ENCODE results near the gene ERN1.

The ERN1 gene

DNA sequence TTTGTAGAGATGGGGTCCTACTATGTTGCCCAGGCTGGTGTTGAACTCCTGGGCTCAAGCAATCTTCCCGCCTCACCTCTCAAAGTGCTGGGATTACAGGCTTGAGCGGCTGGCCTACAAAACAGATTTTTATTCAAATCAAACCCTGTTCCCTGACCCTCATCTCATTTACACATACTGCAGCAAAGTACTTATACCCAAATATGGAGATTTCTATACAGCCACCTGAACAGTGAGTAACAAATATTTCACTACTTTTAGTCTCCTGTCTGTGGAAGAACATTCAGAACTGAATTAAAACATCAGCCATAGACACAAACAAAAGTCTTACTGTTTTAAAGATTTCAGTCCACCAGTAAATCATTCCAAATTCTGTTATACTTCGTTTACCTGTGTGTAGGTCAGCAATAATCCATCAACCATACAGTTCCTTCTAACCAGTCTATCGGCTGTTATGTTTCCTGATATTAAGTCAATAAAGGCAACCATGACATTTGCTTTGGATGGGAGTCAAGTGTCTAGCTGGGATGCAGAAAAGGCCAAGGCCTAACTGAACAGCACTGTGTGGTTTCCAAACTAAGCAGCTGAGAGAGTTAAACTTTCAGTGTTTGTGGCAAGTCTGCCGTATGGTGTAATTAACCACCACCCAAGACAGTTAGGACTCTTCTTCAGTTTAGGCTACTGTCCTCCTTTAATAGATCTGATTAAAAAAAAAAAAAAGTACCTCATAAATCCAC is 22.3 kb downstream of the ERN1 start:
- DNase-seq, result no peak

DNA sequence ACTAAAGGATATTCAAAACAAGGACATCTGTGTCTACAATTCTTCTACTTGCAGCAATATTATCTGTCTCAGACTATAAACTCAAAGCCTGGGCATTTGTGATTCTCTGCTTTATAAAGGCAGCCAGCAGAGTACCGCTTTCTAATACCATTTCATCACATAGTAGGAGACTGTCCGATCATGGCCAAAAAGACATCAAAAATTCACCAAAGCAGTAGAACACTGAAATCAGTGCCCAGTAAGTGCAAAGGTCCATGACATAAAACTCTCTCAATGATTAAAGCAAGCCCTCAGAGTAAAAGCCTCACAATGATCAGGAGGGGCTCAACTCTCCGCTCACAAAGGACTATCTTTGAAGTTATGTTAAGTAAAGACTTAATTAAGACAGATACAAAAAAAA is 23.0 kb downstream of the ERN1 start:
- no peak for DNase-seq

DNA sequence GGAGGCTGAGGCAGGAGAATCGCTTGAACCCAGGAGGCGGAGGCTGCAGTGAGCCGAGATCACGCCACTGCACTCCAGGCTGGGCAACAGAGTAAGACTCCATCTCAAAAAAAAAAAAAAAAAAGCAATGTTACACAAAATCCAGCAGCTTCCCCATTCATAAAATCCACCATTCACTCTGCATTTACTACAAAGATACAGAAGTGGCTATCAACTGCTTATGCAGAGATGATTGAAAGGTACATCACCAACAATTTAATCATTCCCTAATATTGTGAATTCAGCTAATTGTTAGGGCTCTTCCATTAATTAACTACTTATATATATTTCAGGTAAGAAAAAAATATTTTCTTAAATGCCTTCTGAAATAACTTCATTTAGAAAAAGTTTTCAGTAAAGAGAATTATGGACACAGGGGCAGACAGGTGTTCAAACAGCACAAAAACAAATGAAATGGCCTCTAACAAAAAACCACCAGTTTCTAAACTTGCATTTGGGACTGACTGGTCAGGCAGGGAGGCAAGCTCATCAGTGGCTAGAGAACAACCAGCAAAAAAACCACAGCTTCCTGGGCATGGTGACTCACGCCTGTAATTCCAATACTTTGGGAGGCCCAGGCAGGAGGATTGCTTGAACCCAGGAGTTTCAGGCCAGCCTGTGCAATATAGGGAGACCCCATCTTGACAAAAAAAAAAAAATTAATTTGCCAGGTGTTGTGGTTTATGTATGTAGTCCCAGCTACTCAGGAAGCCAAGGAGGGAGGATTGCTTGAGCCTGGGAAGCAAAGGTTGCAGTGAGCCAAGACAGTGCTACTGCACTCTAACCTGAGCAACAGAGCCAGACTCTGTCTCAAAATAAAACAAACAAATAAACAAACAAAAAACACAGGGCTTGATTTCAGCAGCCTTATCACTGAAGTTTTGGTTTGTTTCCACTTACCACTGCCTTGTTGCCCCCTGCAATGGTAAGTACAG is 26.3 kb downstream of the ERN1 start:
- DNase-seq, result peak; percentile 64 to 77 (median 71)

GRCh38 chr17:64102627-64103390 is 27.1 kb downstream of the ERN1 start:
- no peak for DNase-seq

DNA sequence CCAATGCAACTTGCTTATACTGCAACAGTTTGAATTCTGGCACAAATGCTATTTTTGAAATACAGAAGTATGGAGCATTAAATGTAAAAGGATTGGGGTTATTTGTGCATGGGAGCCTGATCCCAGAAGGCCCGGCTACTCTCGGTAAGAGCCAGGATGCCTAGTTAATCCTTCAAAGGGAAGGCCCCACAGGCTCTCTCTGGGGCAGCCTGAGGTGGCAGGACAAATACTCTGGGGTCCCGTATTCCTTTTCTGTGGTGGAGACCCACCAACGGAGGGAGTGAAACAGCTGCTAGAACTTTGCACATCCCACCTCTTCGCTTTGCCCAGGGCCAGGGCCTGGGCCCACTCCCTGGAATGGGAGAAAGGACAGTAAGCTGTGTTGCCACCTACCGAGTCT is 30.4 kb downstream of the ERN1 start:
- DNase-seq, result no peak

- DNase-seq, result peak; percentile 44 to 57 (median 54)
Measured at GRCh38 chr17:64097196-64097936, 32.6 kb downstream of the ERN1 start.

DNA sequence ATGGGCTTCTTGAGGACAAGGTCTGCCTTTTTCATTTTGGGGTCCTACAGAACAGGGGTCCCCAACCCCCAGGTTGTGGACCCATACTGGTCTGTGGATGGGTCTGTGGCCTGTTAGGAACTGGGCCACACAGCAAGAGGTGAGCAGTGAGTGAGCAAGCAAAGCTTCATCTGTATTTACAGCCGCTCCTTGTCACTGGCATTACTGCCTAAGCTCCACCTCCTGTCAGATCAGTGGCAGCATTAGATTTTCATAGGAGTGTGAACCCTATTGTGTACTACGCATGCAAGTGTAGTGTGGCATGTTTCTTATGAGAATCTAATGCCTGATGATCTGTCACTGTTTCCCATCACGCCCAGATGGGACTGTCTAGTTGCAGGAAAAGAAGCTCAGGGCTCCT is 33.9 kb downstream of the ERN1 start:
- no peak for DNase-seq

DNA sequence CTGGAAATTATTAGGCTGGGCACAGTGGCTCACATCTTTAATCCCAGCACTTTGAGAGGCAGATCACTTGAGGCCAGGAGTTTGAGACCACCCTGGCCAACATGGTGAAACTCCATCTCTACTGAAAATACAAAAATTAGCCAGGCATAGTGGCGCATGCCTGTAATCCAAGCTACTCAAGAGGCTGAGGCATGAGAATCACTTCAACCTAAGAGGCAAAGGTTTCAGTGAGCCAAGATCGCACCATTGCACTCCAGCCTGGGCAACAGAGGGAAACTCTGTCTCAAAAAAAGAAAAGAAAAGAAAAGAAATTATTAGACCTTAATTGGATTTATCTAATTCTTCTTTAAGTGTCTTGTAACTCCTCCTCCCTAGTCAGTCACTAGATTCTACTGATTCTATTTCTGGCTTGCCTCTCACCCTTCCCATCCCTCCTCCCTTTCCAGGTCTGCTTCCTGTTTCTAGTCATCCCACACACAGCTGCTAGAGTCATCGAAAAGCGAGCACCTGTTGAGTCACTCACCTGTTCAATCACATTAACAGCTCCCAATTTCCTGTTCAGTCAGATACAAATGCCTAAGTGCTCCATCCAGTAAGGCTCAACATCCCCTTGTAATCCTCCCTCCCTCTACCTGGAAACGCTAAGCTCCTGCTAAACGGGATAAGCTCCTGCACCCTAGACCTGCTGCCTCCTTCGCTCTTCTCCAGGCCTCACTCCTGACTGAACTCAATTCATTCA is 34.6 kb downstream of the ERN1 start:
- DNase-seq, result no peak

GRCh38 chr17:64094412-64094811 is 35.5 kb downstream of the ERN1 start:
- no peak for DNase-seq

DNA sequence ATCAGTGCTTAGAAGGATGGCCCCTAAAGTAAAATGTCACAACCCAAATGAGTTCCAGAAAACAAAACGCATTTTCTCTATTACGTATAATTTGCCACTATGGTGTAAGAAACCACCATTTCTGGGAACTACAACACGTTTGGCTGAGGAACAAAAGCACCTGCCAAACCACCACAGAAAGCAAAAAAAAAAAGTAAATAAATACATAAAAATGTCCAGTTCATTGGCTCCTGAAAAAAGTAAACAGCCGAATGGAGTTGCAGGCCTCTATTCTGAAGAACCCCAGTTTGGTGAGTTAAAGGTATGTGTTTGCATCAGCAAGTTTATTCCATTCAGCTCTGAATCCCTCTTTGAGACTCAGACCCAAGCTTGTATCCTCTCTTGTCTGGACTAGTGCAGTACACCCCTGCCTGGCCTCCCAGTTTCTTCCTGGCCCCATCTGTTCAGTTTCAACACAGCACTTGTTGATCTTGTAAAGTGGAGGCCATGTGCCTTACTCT is 36.9 kb downstream of the ERN1 start:
- no peak for DNase-seq

DNA sequence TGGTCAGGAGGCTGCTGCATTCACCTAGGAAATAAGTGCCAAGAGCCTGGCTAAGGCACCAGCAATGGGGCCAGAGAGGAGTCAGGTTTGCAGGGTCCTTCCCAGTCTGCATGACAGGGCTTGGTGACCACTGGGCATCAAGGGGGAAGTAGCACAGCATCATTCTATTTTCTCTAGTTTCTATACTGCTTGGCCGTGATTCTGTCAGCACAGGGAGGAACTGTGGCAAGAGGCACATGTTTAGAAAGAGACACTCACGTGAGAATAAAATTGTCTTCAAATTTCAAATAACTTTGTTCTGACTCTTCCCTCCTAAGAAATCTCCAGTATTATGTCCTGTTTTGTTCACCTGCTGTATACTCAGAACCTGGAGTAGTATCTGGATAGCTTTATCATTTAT is 37.8 kb downstream of the ERN1 start:
- DNase-seq, result peak; percentile 69 to 78 (median 73)

DNA sequence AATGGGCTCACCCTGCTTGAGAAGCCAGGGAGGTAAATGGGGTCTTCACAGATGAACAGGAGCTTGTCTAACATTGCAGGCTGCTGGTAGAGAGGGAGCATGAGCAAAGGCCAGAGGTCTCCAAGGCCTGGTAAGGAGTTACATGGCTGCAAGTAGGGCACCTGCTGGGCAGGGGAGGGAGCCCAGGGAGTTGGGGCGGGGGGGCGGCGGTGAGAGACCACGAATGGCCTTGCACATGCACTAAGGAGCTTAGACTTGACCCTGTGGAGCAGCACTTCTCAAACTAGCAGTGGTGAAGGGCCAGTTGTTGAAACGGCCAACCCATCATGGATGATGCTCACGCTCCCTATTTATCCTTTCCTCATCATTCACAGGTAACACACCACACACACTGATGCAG is 38.4 kb downstream of the ERN1 start:
- no peak for DNase-seq

GRCh38 chr17:64091116-64091515 is 38.8 kb downstream of the ERN1 start:
- peak; percentile 53 to 81 (median 75) for DNase-seq

DNA sequence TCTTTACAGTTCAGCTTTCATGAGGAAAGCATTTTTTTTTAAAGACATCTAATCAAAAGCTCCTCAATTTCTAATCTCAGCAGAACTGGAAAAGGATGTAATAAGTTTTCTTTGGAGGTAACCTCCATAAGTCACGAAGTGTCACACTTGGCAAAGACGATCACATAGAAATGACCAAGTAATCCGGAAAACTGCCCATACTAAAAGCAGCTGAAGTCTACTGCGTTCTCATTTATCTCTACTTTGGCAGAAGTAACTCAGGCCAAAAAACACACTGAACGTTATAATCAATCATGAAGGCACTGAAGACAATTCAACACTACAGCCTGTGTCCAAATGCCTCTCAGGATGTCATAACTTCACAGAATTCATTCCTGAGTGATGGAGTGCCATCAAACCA is 39.8 kb downstream of the ERN1 start:
- DNase-seq, result no peak

DNA sequence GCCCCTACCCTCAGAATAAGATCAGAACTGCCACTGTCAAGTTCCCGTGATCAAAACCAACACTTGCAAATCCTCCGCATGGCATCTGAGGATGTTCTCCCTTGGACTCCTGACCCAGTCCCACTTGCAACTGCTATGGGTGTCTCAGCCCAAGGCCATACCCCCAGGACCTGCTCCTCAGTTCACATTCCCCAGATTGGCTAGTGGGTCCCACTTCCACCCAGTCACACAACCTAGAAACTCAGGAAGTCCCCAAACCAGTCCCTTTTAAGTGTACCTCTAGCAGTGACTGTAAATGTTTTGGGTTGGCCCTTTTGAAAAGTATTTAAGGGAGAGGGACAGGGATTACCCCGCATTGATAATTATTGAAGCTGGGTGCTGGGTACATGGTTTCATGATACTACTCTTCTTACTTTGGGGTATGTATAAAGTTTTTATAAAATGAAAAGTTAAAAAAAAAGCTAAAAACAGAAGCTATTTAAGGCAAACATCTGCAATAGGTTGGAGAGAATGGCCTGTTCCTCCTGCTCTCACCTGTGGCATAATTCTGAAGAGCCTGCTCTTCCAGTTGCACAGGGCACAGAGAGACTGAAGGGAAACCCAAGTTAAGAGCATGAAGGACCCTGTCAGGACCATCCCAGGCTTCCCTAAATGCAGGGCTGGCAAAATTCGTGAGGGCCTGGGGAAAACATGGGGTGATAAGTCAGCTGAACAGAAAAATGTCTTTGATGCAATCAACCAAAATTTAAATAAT is 42.5 kb downstream of the ERN1 start:
- no peak for DNase-seq

DNA sequence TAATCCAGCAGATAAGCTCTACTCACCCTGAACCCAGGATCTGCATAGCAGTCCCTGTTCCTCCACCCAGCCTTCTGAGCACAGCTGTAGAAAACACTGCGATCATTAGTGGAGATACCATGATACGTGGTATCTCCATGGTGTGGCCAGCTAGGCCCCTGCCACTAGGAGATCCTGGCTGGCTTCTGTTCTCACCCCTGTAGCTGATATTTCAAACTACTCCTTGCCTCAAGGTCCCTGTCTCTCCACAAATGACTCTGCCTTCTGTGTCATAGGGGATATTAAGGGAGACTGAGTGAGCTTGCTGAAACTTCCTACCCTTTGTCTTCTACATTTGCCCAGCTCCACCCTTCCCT is 44.3 kb downstream of the ERN1 start:
- no peak for DNase-seq

- DNase-seq, result no peak
Measured at GRCh38 chr17:64084940-64085649, 44.8 kb downstream of the ERN1 start.

GRCh38 chr17:64084086-64084939 is 45.6 kb downstream of the ERN1 start:
- DNase-seq, result peak; percentile 57 to 60 (median 57)

GRCh38 chr17:64083563-64084085 is 46.3 kb downstream of the ERN1 start:
- DNase-seq, result no peak
